GM10266 (cell line): ENCODE measurements around the gene KIF1C.
A peak's percentile ranks its signal among the peaks of the same experiment; 100 is the strongest.
"Not testable (repeated sequence)": the region's sequence is repeated elsewhere in the genome, so short reads cannot be mapped to it uniquely, and the experiment has no call there.

ENCODE experiments used
- DNase-seq: peaks from one replicate; pipeline ENCODE4 v3.0.0; 2012; ENCODE audit errors: extremely low spot score
- TF ChIP-seq, protein P1 (sequence below): IDR thresholded peaks from 2 replicates; pipeline ENCODE4 v1.5.1; 2012; ENCODE audit warnings: mild to moderate bottlenecking, low read depth; ENCODE audit not compliant: control insufficient read depth, insufficient read depth; ENCODE audit errors: missing control alignments

The KIF1C gene

DNA sequence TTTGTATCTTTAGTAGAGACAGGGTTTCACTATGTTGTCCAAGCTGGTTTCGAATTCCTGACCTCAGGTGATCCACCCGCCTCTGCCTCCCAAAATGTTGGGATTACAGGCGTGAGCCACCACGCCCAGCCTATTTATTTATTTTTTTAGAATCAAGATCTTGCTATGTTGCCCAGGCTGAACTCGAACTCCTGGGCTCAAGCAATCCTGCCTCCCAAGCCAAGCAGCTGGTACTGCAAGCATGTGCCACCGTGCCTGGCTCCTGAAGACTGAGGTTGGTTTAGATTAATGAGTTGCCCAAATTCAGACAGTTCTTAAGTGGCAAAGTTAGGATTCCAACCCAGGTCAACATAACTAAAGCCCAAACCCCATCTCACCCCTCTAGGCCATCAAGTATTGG is 29.5 kb downstream of the KIF1C start:
- no peak for DNase-seq
- TF ChIP-seq, protein P1, sequence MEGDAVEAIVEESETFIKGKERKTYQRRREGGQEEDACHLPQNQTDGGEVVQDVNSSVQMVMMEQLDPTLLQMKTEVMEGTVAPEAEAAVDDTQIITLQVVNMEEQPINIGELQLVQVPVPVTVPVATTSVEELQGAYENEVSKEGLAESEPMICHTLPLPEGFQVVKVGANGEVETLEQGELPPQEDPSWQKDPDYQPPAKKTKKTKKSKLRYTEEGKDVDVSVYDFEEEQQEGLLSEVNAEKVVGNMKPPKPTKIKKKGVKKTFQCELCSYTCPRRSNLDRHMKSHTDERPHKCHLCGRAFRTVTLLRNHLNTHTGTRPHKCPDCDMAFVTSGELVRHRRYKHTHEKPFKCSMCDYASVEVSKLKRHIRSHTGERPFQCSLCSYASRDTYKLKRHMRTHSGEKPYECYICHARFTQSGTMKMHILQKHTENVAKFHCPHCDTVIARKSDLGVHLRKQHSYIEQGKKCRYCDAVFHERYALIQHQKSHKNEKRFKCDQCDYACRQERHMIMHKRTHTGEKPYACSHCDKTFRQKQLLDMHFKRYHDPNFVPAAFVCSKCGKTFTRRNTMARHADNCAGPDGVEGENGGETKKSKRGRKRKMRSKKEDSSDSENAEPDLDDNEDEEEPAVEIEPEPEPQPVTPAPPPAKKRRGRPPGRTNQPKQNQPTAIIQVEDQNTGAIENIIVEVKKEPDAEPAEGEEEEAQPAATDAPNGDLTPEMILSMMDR: no peak

DNA sequence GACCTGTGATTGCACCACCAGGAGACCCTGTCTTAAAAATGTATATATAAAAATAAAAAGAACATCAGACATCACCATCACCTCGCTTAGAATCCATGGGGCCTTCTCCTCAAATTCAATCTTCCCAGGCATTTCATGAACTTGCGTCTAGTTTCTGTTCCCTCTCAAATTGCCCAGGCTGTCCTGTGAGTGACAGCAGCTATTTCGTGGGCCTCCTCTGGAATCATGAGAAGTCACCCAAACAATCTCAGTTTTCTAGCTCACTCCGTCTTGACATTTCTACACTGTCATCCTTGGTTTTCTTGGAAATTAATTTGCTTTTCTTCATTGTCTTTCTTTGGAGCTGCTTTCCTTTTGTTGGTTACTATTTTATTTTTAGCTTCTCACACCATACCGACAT is 30.2 kb downstream of the KIF1C start:
- TF ChIP-seq, protein P1: no peak
- no peak for DNase-seq

DNA sequence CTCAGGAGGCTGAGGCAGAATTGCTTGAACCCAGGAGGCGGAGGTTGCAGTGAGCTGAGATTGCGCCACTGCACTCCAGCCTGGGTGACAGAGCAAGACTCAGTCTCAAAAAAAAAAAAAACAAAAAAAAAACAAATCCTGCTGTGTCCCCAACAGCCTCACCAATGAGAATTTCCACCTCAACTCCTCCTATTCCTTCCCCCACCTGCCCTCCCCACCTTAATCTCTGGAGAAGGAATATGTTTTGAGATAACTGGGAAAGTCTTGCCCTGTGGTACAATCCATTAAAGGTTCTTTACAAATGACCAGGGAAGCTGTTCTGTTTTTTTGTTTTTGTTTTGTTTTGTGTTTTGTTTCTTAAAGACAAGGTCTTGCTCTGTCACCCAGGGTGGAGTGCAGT is 32.4 kb downstream of the KIF1C start:
- not testable (repeated sequence) for DNase-seq

DNA sequence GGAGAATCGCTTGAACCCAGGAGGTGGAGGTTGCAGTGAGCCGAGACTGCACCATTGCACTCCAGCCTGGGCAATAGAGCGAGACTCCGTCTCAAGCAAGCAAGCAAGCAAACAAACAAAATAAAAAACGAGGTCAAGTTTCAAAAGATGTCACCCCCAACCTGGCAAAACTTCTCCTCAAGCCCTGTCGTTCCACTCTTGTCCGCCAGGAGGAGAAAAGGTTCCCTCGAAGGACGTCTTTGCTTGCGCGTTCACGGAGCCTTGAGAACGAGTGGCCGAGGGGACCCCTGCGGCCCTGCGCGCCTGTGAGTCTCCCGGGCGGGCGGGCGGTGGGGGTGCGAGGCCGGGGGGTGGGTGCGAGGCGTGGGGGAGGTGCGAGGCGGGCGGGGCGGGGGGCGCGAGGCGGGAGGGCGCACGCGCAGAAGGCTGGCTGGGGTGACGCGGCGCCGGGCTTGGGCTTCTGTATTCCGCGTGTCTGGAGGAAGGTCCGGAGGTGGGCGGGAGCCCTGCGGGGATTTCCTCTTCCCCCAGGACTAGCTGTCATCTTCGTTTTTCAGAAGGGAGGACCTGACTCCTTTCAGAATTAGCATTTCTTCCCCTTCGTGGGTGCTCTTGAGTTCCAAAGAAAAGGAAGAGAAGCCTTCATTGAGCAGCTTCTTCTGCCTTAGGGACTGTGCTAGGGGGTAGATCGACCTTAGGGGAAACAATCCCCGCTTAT is 33.8 kb downstream of the KIF1C start:
- DNase-seq: peak; percentile 94
- TF ChIP-seq, protein P1: peak; percentile 80

DNA sequence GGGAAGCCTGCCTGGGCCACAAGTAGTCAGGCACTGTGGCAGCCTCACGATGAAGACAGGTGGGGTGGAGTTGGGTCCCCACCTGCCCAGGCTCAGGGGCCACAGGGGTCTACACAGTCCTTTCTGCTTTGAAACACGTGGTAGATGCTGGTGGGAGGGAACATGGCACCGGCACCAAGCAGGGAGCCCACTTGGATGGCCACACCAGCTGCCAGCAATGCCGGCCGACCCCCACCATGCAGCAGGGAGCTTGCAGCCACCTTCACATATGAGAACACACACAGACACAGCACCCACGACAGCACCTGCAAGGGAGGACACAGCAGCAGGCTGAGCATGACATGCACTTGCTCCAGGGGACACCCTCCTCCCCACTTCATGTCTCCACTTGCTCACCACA is 35.1 kb downstream of the KIF1C start:
- TF ChIP-seq, protein P1: no peak
- DNase-seq: no peak

DNA sequence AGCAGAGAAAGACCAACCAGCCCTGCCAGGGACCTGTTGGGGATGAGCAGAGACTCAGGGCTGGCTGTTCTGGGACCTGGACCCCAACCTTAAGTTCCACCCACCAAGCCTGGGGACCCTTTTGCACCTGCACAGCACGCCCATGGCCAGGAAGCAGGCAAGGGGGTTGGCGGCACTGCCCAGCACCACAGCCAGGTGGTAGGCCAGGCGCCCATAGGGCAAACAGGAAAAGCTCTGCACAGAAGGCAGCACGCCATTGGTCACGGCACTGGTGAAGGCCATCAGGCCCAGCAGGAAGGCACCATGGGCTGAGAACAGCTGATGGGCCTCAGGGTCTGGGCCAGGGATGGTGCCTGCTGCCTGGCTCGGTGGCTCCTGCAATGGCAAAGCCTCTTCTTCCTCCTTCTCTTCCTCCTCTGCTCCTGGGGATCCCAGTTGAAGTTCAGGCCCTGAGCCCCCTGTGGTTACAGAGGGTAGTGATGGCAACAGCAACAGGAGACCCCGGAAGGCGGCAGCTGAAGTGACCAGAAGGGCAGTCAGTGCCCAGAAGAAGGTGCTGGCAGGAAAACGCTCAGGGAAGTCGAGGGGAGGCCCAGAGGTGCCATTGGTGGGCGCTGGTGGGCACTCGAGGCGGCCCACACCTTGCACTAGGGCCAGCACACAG is 35.7 kb downstream of the KIF1C start:
- TF ChIP-seq, protein P1: no peak
- DNase-seq: no peak

DNA sequence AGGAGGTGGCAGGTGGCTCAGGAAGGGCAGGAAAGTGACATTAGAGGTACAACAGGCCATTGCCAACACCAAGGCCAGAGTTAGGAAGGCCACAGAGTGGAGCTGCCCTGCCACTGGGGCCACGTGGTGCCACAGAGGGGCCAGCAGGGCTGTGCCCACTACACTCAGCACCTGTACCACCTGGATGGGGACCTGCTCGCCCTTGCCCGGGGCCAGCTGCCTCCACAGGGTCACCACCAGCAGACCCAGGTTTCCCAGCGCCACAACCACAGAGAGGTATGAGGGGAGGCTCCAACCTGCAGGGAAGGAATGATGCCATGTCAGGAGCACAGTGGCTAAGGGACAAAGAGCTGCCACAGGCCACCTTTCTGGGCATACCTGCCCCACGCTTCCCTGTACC is 36.3 kb downstream of the KIF1C start:
- TF ChIP-seq, protein P1: no peak
- DNase-seq: no peak

DNA sequence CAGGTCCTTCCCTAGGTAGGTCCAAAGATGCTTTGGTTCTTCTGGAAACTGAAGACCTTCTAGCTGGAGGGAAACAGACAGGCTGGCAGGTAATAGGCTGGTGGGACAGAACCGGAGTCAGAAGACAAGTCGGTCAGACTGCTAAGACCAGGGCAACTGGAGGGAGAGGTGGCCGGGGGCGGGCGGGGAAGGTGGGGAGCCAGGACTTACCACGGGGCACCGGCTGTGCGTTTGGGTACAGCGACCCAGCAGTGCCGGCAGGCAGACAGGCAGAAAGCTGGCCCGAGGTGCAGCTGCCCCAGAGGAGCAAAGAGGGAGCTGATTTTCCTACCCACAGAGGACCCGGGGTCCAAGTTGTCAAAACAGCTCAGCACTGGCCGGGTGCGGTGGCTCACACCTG is 36.9 kb downstream of the KIF1C start:
- TF ChIP-seq, protein P1: no peak
- no peak for DNase-seq
